ENCODE data around the gene ECSIT.
"Not testable (repeated sequence)": the region's sequence is repeated elsewhere in the genome, so short reads cannot be mapped to it uniquely, and the experiment has no call there.

GRCh38 chr19:11564082-11564807 lies 35.3 kb upstream of the ECSIT start:
- not testable (repeated sequence) for TF ChIP-seq CTCF (IDR thresholded peaks at IDR 0.05); ZFX (IDR thresholded peaks at IDR 0.05; ENCODE audit: borderline replicate concordance)
